Peyer's patch (tissue), 4 donors: Measurements from ENCODE around the gene WDR74.
"Not testable (repeated sequence)": the region's sequence is repeated elsewhere in the genome, so short reads cannot be mapped to it uniquely, and the experiment has no call there.

Experiments used
- POLR2A ChIP-seq, 2 donors: fragments of 450-650 bp; IDR thresholded peaks; one replicate each; pipeline ENCODE4 v1.5.1; 2017; ENCODE audit warnings: antibody characterized with exemption in 2 of 2, mild to moderate bottlenecking in 2 of 2, moderate library complexity in 2 of 2
- TF ChIP-seq, protein P1 (sequence below), 6 experiments: fragments of 450-650 bp in 4 of 6; fragments of 200-600 bp in 2 of 6; sonication (generic) in 1 of 6; IDR thresholded peaks; one replicate each; pipeline ENCODE4 v1.5.1; 2017 to 2019; ENCODE audit warnings: antibody characterized with exemption in 6 of 6, mild to moderate bottlenecking in 3 of 6, moderate library complexity in 1 of 6

DNA sequence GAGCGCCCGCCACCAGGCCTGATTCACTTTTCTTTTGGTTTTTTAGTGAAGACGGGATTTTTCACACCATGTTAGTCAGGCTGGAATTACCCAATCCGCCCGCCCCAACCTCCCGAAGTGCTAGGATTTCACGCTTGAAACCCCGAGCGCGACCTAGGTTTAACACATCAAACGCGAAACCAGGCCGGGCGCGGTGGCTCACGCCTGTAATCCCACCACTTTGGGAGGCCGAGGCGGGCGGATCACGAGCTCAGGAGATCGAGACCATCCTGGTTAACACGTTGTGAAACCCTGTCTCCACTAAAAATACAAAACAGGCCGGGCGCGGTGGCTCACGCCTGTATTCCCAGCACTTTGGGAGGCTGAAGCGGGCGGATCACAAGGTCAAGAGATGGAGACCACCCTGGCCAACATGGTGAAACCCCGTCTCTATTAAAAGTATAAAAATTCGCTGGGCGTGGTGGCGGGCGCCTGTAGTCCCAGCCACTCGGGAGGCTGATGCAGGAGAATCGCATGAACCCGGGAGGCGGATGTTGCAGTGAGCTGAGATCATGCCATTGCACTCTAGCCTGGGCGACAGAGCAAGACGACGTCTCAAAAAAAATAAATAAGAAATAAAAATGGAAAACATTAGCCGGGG lies 1.5 kb upstream of the WDR74 start:
- TF ChIP-seq, protein P1, sequence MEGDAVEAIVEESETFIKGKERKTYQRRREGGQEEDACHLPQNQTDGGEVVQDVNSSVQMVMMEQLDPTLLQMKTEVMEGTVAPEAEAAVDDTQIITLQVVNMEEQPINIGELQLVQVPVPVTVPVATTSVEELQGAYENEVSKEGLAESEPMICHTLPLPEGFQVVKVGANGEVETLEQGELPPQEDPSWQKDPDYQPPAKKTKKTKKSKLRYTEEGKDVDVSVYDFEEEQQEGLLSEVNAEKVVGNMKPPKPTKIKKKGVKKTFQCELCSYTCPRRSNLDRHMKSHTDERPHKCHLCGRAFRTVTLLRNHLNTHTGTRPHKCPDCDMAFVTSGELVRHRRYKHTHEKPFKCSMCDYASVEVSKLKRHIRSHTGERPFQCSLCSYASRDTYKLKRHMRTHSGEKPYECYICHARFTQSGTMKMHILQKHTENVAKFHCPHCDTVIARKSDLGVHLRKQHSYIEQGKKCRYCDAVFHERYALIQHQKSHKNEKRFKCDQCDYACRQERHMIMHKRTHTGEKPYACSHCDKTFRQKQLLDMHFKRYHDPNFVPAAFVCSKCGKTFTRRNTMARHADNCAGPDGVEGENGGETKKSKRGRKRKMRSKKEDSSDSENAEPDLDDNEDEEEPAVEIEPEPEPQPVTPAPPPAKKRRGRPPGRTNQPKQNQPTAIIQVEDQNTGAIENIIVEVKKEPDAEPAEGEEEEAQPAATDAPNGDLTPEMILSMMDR (IDR thresholded peaks at IDR 0.05), result not testable (repeated sequence)
- TF ChIP-seq POLR2A (IDR thresholded peaks at IDR 0.05), result not testable (repeated sequence)
